NCI-H774 (cell line): ENCODE results near the gene NAA40.

Source experiments
- DNase-seq: peaks from one replicate; lab custom pipeline; 2025; lab: John Stamatoyannopoulos, UW

The NAA40 gene

GRCh38 chr11:63986932-63987513, 48.2 kb downstream of the NAA40 start:
- no peak for DNase-seq

GRCh38 chr11:63991558-63991957, 52.8 kb downstream of the NAA40 start:
- no peak for DNase-seq

GRCh38 chr11:63993100-63993499, 54.3 kb downstream of the NAA40 start:
- DNase-seq = no peak

DNA sequence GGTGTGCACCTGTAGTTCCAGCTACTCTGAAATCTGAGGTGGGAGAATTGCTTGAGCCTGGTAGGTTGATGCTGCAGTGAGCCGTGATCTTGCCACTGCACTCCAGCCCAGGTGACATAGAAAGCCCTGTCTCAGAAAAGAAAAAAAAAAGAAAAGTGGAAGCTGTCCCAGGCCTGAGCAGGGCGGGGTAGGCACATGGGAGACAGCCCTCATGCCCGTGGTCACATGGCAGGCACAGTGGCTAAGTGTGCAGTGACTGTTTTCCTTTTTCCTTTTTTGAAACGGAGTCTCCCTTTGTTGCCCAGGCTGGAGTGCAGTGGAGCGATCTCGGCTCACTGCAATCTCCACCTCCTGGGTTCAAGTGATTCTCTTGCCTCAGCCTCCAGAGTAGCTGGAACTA, 55.2 kb downstream of the NAA40 start:
- no peak for DNase-seq

DNA sequence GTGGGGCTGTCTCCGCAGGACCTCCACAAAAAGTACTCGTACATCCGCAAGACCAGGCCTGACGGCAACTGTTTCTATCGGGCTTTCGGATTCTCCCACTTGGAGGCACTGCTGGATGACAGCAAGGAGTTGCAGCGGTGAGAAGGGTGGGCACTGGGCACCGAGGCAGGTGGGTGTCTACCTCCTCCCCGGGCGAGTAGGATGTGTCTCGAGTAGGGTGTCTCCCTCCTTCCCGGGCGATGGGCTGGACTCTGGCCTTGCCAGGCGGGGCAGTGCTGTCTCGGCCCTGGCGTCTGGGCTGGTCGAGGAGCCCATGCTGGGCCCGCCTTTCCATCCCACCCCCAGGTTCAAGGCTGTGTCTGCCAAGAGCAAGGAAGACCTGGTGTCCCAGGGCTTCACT, 57.7 kb downstream of the NAA40 start:
- DNase-seq = no peak

DNA sequence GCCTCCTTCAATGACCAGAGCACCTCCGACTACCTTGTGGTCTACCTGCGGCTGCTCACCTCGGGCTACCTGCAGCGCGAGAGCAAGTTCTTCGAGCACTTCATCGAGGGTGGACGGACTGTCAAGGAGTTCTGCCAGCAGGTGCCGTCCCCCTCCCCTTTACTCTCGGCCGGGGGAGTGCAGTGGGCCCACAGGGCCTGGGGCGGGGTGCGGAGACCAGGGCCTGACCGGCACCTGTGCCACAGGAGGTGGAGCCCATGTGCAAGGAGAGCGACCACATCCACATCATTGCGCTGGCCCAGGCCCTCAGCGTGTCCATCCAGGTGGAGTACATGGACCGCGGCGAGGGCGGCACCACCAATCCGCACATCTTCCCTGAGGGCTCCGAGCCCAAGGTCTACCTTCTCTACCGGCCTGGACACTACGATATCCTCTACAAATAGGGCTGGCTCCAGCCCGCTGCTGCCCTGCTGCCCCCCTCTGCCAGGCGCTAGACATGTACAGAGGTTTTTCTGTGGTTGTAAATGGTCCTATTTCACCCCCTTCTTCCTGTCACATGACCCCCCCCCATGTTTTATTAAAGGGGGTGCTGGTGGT, 58.4 kb downstream of the NAA40 start:
- no peak for DNase-seq

DNA sequence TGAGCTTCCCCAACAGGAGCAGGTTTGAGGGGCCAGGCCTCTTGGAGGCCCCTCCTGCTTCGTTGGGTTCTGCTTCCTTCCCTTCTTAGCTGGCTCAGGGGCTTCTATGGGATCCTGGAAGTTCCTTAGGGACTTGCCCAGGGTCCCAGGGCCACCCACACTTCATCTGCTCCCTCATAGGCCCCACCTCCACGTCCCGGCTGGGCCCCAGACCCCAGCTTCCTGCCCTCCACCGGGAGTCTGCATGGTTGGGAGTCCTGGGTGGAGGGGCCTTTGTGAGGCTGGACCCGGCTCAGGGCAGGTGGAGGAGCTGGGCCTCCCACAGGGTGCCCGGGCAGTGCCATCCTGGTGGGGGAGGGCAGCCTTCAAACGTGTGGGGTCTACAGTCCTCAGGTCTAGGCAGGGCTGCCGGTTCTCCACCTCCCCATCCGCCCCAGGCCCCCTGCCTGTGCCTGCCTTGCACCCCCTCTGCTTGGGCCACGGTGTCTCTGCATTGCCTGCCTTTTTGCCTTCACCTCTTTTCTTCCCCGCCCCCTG, 59.1 kb downstream of the NAA40 start:
- DNase-seq = no peak

- no peak for DNase-seq
Observed at GRCh38 chr11:63998558-63999348, 60.0 kb downstream of the NAA40 start.

DNA sequence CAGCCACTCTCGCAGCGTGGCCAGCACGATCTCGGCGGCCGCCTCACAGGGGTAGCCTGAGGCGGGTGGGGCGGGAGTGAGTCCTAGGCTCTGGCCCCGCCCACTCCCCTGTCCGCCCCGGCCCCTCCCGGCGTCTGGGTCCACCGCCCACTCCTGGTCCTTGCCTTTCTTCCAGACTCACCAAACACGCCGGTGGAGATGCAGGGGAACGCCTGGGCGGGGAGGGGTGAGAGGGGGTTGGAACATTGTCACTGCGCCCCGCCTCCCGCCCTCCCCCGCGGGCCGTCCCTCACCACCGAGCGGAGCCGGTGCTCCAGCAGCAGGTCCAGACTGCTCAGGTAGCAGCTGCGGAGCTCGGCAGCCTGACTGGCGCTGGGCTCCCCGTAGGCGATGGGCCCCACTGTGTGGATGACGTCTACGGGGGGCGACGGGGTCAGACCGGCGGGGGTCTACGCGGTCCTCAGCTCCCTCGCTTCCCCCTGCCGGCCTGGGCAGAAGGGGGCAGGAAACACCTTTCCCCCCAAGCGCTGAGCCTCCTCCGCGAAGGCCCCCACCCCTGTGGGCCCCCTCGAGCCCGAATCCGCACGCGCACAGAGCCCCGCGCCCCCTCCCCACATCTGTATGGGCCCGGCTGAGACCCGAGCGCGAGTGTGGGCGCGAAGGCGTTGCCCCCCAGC, 60.7 kb downstream of the NAA40 start:
- DNase-seq = no peak

DNA sequence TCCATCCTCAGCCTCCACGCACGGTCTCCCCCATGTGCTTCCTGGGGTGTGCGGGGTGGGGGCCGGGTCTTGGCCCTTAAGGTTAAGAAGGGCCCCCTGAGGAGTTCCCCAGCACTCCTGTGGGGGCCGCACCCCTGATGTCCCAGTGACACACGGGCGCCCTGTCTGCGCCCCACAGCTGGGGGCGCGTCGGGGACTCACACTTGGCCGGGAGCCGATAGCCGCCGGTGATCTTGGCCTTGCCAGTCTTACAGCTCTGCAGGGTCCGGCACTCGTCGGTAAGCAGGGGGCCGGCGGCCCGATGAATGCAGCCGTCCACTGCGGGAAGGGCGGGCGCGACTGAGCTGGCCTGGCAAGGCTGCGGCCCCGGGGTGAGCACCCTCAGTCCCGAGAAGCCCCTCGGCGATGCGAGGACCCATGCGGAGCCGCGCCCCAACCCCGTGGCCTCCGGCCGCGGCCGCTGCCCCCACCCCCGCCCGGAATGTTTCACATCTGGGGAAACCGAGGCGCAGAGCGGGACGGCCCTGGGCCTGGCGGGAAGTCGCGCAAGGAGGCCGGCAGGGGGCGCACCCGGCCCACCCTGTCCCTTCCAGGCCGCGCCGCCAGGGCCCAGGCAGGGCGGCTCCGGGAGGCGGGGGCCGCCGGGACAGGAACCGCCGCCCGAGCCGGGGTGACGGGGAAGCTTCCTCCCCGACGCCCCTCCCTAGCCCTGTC, 61.4 kb downstream of the NAA40 start:
- no peak for DNase-seq

- DNase-seq = no peak
Observed at GRCh38 chr11:64000740-64001483, 62.1 kb downstream of the NAA40 start.

DNA sequence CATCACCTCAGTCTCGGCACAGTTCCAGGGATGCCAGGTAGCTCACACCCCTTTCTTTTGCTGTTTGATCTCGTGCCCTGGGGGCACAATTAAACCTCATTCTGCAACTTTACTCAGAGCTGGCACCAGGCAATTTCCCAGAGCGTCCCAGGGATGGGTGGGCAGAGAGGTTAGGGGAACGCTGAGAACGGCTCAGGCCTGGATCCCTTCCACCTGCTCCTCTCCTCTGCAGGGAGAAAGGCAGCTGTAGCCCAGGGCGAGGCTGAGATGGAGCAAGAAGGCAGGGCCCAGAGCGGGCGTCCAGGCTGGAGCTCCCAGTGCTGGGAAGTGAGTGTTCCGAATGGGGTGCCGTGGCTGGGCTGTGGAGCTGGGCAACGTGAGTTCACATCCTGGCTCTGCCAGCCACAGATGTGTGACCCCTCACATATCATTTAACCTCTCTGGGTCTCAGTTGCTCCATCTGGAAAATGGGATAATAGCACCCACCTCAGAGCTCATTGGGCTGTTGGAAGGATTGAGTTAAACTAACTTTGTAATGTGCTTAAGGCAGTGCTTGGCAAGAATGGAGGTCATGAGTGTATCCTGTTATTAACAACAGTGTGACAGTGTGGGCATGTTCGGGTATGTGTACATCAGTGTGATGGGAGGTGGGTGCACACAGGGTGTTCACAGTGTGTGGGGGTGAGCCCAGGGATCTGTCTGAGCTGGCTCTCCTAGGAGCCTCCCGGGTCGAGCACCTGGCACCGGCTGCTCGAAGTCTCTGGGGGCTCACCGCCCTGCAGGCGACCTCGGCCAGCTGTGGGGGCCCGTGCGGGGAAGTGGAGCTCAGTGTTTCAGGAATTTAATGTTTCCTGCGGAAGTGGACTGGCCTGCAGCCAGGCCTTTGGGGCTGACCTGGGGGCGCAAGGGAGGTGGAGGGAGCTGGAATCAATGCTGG, 63.0 kb downstream of the NAA40 start:
- DNase-seq = no peak

- no peak for DNase-seq
Observed at GRCh38 chr11:64003807-64004589, 65.2 kb downstream of the NAA40 start.

- no peak for DNase-seq
Observed at GRCh38 chr11:64004590-64004984, 65.8 kb downstream of the NAA40 start.

DNA sequence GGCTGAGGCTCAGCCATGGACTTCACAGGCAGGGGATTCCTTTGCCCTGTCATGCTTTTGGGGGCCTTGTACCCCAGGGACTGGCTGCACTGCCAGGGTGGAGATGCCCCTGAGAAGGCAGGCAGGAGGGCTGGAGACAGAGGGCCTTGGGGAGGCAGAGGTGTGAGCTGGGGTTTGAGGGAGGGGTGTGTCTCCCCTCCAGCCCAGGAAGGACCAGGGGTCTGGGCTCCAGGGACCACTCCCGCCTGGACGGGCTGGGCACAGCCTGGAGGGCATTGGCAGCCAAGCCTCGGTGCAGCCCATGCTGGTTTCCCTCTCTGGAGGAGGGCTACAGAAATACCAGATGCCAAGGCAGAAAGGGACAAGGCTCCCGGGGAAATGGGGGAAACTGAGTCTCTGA, 66.9 kb downstream of the NAA40 start:
- DNase-seq = no peak

DNA sequence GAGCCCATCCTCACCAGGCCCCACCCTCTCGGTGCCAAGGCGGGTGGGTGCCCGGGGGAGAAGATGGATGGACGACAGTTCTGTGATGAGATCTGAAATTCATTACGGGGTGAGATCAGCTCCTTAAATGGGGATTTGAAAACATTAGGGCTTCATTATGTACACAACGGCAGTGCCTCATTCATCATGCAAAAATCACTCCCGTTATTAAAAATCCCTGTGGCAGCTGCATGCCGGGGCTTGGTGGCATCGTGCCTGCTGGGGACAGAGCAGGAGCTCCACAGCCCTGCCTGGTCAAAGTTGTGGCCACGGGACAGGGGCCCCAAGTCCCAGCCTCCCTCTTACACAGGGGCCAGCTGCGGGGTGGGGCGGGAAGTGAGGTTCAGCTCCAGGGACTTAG, 67.6 kb downstream of the NAA40 start:
- DNase-seq = no peak
